GM18909 (cell line): ENCODE results near the gene GEN1.

Experiments used
- ATAC-seq: cut with Tn5 transposase; IDR thresholded peaks from one replicate; pipeline ENCODE4 v1.9.1; 2021; ENCODE audit warnings: mild to moderate bottlenecking; ENCODE audit not compliant: unreplicated experiment, poor library complexity

Gene GEN1

DNA sequence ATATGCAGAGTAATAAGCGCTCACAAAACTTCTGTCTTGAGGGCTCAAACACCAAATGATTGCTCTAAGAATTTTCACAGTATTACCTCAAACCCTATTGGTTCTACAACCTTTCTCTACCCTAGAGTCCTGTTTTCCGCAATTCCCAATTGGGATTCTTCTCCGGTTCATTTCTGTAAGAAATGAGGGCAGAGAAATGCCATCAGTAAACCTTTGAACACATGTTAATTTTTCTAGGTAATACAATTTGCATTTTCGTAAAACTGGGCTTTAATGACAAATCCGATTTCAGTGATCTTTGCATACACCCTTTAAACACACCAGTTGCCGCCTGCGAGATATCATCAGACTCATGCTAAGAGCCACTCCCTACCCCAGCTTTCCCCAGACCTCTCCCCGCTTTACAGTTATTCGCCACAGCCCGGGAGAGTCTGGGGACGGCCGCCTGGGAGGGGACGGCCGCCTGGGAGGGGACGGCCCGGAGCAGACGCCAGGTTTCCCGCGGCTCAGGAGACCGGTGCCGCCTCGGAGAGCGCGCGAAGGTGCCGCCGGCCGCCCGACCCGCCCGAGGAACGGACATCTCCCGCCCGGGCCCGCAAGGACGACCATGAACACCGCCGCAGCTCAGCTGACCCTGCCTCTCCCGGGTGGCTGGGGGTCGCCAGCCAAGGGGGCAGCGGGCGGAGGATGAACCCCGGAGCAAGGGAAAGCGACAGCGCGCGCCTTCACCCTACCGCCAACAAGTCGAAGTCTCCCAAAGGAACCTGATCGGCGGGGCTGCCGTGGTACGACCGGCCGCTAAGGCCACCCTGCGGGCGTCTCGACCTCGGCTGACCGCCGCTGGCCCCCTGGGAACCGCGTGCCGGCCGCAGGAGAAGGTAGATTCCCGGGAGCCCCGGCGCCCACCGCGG is 791 bp upstream of the GEN1 start:
- ATAC-seq = peak; percentile 40

DNA sequence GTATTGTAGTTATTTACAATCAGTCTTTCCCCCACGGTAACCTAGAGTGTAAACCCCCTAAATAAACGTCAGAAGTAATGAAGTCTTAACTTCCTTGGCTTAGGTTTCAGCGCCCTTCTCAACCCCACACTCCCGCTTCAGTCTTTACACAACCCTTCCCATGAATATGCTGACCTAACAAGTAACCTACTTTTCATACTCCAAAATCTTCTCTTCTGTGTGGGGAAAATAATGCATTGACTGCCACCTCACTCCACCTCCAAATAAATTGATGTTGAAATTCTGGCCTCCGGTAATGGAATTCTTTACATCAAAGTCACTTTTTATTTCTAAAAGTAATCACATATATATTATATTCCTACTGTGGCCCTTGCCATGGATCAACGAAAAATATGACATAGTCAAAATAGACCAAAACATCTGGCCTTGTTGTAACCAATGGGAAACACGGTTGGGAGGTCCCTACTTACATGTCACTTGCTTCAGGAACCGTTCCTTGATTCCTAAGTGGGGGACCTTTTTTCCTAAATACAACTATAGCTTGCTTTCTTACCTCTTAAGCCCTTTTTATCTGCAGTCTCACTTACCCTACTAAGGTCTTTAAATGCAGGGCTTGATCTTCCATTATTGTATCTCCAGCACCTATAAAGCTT is 961 bp downstream of the GEN1 start:
- no peak for ATAC-seq

DNA sequence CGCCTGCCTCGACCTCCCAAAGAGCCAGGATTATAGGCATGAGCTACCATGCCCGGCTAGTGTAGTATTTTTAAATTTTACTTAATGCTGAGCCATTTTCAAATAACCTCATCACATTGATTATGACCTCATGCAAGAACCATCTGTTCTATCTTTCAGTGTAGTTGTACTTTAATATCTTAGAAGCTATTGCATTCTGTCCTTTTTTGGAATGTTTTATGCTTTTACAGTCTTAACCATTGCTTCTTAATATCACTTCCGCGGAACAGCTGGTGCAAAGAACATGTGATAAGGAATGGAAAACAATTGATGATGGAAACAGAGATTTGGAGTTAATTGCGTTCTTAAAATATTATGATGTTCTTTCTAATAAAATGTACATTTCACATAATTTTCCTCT is 2.7 kb downstream of the GEN1 start:
- ATAC-seq = no peak

DNA sequence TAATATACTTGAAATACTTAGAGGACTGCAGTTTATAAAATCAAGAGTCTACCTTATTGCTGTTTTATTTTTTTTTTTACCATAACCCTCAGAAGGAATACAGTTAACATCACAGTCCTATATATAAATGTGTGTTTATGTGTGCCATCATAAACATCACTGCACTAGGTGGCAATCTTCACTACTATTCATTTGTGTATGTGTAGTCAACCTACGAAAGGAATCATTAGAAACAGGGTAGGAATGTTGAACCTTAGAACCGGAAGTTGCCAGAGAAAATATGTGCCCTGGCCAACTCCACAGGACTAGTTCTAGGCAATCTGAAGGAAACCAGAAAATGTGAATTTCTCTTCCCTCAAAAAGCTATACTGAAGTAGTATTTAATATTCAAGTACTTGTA is 3.4 kb downstream of the GEN1 start:
- no peak for ATAC-seq

DNA sequence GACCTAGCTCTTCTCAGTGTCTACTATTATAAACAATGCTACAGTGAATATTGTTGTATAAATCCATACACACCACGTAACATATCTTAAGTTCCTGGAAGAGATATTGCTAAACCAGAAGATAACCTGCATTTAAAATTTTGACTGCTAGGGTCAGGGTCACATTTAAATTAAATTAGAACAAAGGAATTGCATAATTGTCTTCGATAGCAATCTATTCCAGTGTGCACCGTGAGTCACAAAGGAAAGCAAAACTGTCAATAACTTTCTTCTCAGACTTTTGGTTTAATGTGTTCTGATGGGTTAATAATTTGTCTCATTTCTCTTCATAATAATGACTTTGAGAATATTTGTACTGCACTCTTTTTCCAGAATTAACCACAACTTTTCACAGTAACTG is 4.2 kb downstream of the GEN1 start:
- ATAC-seq = no peak

DNA sequence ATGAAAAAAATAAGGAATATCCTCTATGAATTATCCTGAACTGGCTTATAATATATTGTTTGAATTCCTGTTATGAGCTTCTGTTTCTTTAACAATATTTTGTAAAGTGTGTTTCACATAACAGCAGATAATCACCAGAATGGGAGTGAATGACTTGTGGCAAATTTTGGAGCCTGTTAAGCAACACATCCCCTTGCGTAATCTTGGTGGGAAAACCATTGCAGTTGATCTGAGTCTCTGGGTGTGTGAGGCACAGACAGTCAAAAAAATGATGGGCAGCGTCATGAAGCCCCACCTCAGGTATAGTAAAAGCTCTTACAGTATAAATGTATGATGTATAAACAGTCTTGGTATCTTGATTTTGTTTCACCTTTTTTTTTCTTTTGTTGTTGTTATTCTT is 5.9 kb downstream of the GEN1 start:
- no peak for ATAC-seq

DNA sequence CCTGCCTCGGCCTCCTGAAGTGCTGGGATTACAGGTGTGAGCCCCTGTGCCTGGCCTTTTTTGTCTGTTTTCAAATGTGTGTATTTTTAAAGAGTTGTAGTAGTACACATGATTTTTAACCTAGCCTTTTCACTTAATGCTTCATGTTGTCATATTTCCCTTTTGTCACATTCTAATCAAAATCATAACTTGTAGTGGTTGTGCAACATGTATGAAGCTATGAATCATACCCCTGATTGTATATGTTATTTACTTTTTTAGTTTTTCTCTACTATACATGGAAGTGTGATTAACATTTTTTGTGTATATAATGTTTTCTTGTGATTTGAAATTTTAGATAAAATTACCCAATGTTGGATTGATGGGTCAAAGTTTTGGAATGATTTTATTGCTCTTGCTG is 8.5 kb downstream of the GEN1 start:
- ATAC-seq = no peak

DNA sequence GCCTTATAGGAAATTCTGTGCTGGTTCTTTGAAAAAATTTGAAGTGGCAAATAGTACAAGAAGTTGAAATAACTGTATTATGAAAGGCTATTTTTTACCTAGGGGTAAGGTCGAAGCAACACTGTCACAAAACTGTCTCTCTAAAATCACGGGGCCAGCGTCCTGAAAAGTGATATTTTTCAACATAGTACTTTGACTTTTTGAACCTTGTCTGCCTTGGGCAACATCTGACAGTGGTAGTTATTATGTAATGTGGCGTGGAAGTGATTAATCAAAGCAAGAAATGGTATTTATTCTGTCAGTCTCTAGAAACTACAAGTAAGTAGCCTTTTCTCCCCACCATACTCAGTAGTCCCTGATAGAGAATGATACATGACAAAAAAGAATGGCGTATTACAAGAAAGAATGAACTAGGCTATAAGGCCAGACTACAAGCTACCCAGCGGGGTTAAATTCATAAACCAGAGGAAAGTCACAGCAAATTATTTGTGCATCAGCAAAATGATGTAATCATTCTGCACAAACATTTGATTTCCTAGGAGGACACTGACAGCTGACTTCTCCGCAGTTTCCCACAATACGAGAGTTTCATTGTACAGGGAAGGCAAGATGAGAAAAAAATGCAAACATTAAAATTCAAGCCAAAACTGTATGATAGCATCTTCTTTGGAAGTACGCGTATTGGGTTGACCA is 9.8 kb downstream of the GEN1 start:
- no peak for ATAC-seq

DNA sequence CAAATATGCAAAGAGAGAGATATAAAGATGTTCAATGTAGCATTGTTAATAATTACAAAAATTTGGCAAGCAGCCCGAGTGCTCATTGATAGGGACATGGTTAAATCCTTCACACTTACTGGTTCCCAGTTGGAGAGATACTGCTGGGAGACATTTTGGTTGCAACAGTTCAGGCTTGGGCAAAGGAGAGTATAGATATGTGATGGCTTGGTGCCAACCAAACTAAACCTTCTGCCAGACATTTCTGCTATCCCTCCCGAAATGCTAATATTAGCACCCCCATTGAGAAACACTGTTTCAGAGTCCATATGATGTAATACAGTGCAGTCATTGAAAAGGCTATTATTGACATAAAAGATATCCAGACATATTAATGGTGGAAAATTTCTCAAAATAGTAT is 11.5 kb downstream of the GEN1 start:
- ATAC-seq = no peak

DNA sequence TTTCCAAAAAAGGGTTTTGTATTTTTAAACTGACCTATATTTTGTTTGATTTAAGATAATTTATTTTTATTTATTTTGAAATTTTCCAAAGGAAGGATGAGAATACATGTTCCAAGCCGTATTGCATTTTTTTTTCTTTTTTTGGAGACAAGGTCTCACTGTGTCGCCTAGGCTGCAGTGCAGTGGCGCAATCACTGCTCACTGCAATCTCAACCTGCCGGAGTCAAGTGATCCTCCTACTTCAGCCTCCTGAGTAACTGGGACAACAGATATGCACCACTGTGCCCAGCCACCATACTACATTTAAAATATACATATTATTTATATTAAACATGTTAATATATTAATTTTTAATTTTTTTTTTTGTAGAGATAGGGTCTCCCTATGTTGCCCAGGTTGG is 15.0 kb downstream of the GEN1 start:
- ATAC-seq = no peak

DNA sequence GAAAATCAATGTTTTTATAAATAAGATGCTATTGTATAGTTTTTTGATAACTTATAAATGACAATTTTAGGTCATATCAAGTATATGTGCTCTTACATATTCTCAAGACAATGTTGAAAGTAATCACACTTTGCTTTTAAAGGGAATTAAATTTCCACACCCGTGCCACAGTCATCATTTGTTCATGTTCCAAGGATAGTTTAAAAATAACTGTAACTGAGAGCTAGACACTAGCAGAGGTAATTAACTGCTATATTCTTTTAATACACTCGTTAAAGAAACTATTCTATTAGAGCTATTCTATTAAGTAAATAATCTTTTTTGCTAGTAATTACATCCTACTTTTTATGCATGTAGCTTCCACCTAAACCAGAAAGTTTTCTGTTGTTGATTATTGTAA is 18.0 kb downstream of the GEN1 start:
- no peak for ATAC-seq

DNA sequence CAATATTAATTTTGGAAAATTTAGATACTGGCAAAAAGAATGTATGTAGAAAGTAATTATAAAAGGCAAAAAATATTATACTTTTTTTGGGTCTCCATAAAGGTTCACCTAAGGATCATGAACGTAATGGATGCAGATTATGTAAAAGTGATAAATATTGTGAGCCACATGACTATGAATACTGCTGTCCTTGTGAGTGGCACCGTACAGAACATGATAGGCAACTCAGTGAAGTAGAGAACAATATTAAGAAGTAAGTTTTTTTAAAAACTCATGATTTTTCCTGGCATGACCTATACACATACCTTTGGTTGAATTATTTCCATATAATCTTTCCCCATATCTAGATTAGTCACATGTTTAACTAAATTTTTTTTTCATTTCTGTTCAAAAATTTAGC is 18.6 kb downstream of the GEN1 start:
- ATAC-seq = no peak

DNA sequence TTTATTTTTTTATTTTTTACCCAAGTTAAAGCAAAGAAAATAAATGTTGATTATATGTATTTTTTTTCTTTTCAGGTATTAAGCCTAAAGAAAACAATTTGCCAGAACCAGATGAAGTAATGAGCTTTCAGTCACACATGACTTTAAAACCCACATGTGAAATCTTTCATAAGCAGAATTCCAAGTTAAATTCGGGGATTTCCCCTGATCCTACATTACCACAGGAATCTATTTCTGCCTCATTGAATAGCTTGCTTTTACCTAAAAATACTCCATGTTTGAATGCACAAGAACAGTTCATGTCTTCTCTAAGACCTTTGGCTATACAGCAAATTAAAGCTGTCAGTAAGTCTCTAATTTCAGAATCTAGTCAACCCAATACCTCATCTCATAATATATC is 26.6 kb downstream of the GEN1 start:
- ATAC-seq = no peak

DNA sequence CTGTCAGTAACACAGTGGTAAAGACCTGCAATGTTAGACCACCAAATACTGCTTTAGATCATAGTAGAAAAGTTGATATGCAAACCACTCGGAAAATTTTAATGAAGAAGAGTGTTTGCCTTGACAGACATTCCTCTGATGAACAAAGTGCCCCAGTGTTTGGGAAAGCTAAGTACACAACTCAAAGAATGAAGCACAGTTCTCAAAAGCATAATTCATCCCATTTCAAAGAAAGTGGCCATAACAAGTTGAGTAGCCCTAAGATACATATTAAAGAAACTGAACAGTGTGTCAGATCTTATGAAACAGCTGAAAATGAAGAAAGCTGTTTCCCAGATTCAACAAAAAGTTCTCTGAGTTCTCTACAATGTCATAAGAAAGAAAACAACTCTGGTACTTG is 27.5 kb downstream of the GEN1 start:
- no peak for ATAC-seq

DNA sequence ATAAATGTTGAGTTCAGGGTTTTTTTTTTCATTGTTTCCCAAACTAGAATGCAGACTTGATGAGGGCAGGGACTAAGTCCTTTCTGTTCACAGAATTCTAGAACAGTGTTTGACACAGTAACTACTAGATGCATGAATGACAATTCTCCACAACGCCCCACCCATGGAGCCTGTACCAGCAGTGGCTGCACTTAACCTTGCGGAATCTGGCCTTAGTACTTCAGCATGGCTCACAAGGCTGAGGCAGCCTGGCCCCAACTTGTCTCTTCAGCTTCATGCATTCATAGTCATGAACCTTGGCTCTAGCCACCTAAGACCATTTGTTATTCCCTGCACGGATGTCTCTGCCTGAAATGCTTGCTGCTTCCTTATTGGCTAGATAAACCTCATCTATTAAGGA is 32.8 kb downstream of the GEN1 start:
- no peak for ATAC-seq

DNA sequence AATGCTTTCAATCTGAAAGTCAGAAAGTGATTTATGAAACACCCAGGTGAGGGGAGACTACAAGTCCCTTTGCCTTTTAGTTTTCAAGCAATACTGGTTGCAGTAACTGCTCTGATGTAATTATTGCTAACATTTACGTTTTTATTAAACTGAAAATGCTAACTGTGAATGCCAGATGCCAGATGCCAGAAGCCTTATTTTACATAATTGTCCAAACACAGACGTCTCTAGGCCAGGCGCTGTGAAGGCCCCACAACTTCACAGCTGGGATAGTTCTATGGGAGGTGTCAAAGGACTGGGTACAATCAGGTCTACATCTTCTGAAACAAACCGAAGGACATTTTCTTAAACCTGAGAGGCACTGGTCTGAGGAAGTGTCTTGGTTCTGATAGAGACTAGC is 34.8 kb downstream of the GEN1 start:
- no peak for ATAC-seq

DNA sequence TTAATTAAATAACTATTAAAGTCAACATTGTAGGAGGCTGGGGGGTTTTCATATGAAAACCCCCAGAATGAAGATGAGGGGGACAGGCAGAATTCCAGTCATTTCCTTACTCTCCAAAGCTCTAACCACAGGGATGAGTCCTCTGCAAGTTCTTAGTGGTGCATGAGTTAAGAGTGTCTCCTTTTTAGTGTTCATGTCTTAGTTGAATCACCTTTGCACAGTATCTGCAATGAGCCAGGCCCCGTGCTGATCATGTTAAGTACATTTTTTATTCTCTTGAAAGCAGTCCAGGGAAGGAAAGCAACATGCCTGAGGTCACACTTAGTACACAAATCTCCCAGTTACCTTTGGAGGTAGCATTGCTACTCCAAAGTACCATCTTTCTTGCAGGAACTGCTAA is 36.6 kb downstream of the GEN1 start:
- no peak for ATAC-seq

DNA sequence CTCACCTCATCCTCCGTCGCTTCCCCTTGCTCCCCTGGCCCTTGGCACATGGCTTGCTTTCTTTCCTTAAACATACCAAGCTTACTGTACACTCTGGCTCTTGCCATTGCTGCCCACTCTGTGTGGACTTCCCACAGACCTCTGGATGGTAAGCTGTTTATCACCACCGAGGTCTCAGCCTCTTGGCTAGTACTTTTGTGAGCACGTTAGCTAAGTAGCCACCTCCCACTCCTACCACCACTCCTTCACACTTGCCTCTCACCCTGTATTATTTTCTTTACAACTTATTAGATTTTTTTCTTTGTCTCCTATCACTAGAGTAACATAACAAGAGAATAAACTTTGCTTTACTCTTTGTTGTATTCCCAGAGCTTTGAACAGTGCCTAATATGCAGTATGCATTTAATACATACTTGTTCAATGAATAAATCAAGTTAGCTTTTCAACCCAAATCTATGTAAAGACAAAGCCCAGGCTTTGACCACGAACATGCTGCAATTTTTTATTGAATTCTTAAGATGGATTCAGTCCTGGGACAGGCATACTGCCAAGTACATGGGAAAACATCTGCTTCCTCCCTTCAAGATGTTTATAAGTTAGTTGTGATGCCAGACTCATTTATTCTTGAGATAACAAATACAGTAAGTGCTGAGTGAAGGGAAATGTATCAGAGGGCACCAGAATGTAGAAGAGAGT is 37.3 kb downstream of the GEN1 start:
- ATAC-seq = no peak

DNA sequence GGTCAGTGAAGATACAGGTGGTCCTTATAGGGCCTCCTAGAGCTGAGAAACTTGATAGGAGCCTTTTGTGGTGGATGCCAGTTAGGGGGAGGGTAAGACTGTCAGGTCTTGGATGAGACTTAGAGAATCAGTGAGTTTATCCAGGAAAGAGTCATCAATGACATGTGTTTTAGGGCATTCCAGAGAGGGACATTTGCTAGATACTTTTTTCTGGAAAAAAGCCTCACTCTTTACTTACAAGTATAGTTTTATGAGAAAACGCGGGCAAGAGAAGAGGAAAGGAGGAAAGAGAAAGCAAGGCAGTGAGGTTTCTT is 37.8 kb downstream of the GEN1 start:
- ATAC-seq = no peak

DNA sequence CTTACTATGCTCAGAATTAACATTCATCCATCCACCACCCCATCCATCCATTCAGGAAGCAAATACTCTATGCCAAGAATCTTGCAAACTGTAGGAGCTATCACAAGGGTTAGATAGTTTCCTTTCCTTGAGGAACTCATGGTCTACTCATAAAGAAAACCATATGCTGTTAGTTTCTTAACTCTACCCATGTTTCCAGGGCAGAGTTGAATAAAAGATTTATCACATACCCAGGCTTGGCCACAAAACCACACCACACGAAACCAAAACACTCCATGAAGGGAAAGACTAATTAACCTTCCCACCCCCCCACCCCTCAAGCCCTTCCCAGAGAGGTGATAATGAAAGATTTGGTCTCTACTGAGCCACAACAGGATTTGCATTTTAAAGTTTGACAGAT is 38.6 kb downstream of the GEN1 start:
- ATAC-seq = peak; percentile 75

DNA sequence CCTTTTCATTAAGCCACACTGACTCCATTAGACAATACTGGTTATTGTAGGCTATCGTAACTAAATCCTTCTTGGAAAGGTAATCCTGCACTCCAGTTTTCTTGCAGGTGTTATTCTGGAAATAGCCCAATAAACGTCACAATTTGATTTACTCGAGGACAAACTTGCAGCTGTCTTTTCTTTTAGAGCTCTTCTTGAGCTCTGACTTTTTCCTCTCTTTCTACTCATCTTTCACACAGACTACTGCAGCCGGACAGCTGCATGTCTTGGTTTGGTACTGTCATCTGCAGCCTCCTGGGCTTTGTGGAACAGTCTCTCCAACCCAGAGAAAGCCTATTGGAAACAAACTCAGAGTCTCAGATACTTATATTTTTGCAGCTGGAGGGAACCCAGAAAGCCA is 39.4 kb downstream of the GEN1 start:
- ATAC-seq = no peak
